Measurements from ENCODE around the gene UTS2. TPM values are rescaled to one million over a fixed set of nuclear protein-coding genes. Genes with fewer than 3 reads are reported as not detected.

Gene UTS2
- total and polyA plus RNA-seq, 2 of the 8 experiments (the other 6 are each of a cell fraction or from before 2014, with no cell fraction given), result not detected

- H3K4ac ChIP-seq (replicated peaks; ENCODE audit: insufficient read length, low read depth, low read length), result no peak overlapping the region
- no peak overlapping the region for H2BK20ac ChIP-seq (ENCODE audit: low read length)
- no peak overlapping the region for H2BK15ac ChIP-seq (ENCODE audit: low read length)
- H4K20me1 ChIP-seq (replicated peaks in 1 of 2; ENCODE audit: control insufficient read depth in 1 of 2, insufficient read depth in 2 of 2, low read length in 2 of 2), result no peaks in the 10 kb centered on the region
- H3K23me2 ChIP-seq (ENCODE audit: low read depth, low read length), result no peaks in the 10 kb centered on the region
- no peak overlapping the region for H2BK12ac ChIP-seq (ENCODE audit: low read depth, low read length)
- ChIA-PET POLR2A (ENCODE audit: partially characterized antibody) (interaction anchor here (1.2 kb wide), 1 partner anchor 42 kb away, joined by 4 read pairs; no protein-coding TSS in a partner anchor), CTCF (ENCODE audit: partially characterized antibody) (interaction anchor here (0.6 to 1.6 kb wide), 3 partner anchors 50 to 910 kb away, joined by 3 to 5 read pairs (median 3); no protein-coding TSS in a partner anchor)
- H3K27ac ChIP-seq (ENCODE audit: low read depth, low read length), result no peak overlapping the region
- TF ChIP-seq JUND (IDR thresholded peaks at IDR 0.05; ENCODE audit: low read length) (no peak), CHD1 (IDR thresholded peaks at IDR 0.05; ENCODE audit: low read depth, low read length) (no peak), E2F6 (IDR thresholded peaks at IDR 0.05) (no peak), CBX5 (IDR thresholded peaks at IDR 0.05; ENCODE audit: low read depth, low read length) (no peak), YY1 (IDR thresholded peaks at IDR 0.05; ENCODE audit: low read depth, low read length) (no peak), EGR1 (IDR thresholded peaks at IDR 0.05; ENCODE audit: borderline replicate concordance, low read depth, low read length) (no peak), POU5F1 (IDR thresholded peaks at IDR 0.05; ENCODE audit: low read depth, low read length) (no peak)
- H3K14ac ChIP-seq (ENCODE audit: insufficient read length), result no peak overlapping the region
- no peak for FAIRE-seq
- H2AFZ ChIP-seq (ENCODE audit: low read length), result no peak overlapping the region
- H3K4me2 ChIP-seq (ENCODE audit: insufficient read depth in 1 of 2, low read depth in 2 of 2, low read length in 2 of 2), result no peak overlapping the region
- H2BK5ac ChIP-seq (ENCODE audit: low read depth, low read length), result no peak overlapping the region
- no peaks in the 10 kb centered on the region; a peak in 1 of 7 replicates for H3K4me1 ChIP-seq (replicated peaks in 1 of 4; ENCODE audit: control insufficient read depth in 3 of 4, insufficient read depth in 4 of 4, low read length in 3 of 4)
- no peaks in the 10 kb centered on the region for H3K79me2 ChIP-seq (ENCODE audit: control insufficient read depth in 1 of 2, insufficient read depth in 2 of 2, low read length in 2 of 2)
- no peak overlapping the region for H2AK5ac ChIP-seq (ENCODE audit: low read depth, low read length)
- H3K9ac ChIP-seq (replicated peaks in 1 of 4; ENCODE audit: extremely low read depth in 1 of 4, low read depth in 3 of 4, low read length in 3 of 4), result no peak overlapping the region
- H3K36me3 ChIP-seq (ENCODE audit: control insufficient read depth in 2 of 4, insufficient read depth in 4 of 4, low read length in 3 of 4), result no peaks in the 10 kb centered on the region
- H4K5ac ChIP-seq (ENCODE audit: insufficient read length, low read depth, low read length), result no peak overlapping the region
- H3K4me3 ChIP-seq (ENCODE audit: extremely low read depth in 1 of 4, insufficient read depth in 2 of 4, low read depth in 3 of 4, low read length in 4 of 4), result no peak overlapping the region
- no peaks in the 10 kb centered on the region for H3K27me3 ChIP-seq (replicated peaks in 1 of 4; ENCODE audit: control insufficient read depth in 3 of 4, extremely low read depth in 1 of 4, insufficient read depth in 3 of 4, low read length in 3 of 4)
- no peak overlapping the region for H3K23ac ChIP-seq (ENCODE audit: insufficient read length)
- no peak for DNase-seq (ENCODE audit: low read depth in 1 of 2, low spot score in 2 of 2)
- H3K79me1 ChIP-seq (ENCODE audit: low read depth, low read length), result no peaks in the 10 kb centered on the region
- H2BK120ac ChIP-seq (replicated peaks; ENCODE audit: low read depth, low read length), result no peak overlapping the region
- H4K91ac ChIP-seq (replicated peaks; ENCODE audit: insufficient read length, low read length), result no peak overlapping the region
- WGBS, 2 experiments (ENCODE audit: extremely low coverage in 1 of 2, insufficient coverage in 1 of 2, insufficient read length in 1 of 2, insufficient replicate concordance in 2 of 2, low coverage in 1 of 2, low lambda C conversion rate in 2 of 2, missing lambda C conversion rate in 1 of 2), result 89% methylated on average over 4 of the region's 4 CpGs; no CpG with 5 or more reads in 1 of the 2 experiments
- no peak overlapping the region for H3K56ac ChIP-seq (replicated peaks; ENCODE audit: insufficient read length, low read depth, low read length)
- no peaks in the 10 kb centered on the region for H3K9me3 ChIP-seq (ENCODE audit: insufficient read depth in 2 of 2, low read depth in 1 of 2, low read length in 1 of 2)
- H3K18ac ChIP-seq (ENCODE audit: extremely low read depth, low read length), result no peak overlapping the region
- no peak overlapping the region for H4K8ac ChIP-seq (ENCODE audit: extremely low read depth, insufficient read depth, low read length)
These were observed 5.1 kb upstream of the UTS2 start for GRCh38 chr1:7857985-7858384.
